Umbilical cord (tissue), 2 donors: ENCODE measurements around the gene IRAG1. TPM values are rescaled to one million over a fixed set of nuclear protein-coding genes. Genes with fewer than 3 reads are reported as not detected.

ENCODE experiments used
- DNase-seq: peaks from one replicate; pipeline ENCODE4 v3.0.0-alpha.2; 2015; ENCODE audit warnings: low spot score
- total RNA-seq: library from RNA; depleted of rRNA; stranded (reverse); fragments of >200 nt; gene quantifications from one replicate; pipeline ENCODE4 v1.2.3, GENCODE V29; 2014; ENCODE audit warnings: low replicate concordance; ENCODE audit not compliant: insufficient read depth

The IRAG1 gene
- total RNA-seq, 1 donor from 2014 or later, result 62.6 TPM

DNA sequence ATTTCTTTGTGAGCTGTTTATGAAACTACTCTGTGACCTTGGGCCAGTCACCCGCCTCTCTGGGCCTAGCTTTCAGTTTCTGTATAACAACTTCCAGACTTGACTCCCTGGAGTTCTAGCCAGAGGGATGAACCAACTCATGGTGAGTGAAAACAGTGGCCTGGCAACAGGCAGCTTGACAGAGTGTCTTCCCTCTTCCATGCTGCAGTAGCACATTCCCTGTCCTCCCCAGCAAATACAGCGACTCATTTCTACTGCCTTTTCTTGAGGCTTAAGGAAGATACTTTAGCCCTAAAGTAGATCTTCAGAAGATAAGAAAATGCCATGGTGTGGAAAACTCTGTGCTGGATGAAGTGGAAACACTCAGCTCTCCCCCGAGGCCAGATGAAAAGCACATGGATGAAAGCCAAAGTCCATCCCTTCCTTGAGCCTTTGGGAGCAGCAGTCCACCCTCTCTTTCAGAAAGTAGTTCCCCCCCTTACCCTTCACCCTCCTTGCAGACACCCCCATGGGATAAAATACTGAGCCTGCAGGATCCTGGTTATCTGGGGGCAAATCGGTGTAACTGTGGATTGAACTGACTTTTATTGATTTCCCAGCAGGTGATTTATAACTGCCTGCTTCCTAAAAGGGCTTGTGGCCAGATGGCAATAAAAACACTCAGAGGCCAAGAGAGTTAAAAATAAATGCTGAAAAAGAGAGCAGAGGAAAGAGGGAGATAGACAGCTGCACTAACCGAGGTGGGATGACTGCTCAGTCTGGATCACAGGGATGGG lies 24.1 kb downstream of the IRAG1 start:
- DNase-seq, result peak; percentile 90

DNA sequence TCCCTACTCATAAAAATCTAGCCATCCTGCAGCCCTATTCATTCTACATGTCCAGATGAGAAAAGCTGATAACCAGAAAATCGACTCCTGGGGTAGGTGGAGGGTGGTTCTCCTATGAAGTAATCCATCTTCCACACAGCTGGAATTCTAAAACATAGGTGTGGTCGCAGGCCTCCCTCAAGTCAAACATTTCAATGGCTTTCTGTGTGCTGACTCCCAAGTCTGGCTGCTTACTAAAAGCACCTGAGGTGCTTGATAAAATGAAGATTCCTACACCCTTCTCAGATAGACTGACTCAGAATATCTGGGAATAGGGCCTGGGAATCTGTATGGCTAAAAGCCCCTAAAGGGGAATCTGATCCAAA lies 26.1 kb downstream of the IRAG1 start:
- DNase-seq, result no peak

DNA sequence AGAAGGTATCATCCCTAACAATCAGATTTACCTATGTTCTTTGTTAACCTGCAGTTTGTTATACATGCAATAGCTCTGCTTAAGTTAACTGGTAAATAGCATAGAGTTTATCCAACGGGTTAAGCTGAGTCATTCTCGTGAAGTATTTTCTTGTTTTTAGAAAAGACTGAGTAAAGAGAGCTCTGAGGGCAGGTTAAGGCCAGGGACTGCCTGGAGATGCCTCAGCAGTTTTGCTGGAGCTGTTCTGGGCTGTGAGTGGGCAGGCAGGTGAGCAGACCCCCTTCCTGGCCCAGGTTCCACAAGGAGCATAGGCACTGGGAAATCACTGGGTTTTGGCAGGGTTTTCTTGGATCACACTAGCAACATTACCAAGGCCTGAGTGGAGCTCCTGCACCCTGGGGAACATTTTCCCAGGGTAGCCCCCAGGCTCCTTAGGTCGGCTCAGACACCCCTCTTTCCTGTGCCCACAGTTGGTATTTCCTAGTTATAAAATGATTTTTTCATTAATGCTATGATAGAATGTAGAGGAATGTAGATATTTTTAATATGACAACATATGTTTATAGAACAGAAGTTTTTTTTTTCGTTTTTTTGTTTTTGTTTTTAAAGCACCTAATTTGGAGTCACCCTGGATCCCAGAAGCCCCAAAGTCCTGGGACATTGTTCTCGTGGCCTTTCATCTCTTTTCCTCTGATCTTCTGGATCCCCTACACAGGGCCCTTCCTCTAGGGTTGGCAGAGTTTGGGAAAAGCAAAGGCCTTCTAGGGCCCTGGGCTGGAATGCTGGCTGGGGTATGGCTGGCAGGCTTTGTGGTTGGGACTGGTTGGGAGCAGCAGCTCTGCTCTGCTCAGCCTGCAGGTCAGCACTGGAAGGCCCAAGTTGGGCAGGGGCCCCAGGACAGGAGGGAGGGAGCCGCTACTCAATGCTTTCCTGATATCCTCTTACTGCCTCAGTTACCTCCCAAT lies 26.7 kb downstream of the IRAG1 start:
- peak; percentile 38 for DNase-seq

DNA sequence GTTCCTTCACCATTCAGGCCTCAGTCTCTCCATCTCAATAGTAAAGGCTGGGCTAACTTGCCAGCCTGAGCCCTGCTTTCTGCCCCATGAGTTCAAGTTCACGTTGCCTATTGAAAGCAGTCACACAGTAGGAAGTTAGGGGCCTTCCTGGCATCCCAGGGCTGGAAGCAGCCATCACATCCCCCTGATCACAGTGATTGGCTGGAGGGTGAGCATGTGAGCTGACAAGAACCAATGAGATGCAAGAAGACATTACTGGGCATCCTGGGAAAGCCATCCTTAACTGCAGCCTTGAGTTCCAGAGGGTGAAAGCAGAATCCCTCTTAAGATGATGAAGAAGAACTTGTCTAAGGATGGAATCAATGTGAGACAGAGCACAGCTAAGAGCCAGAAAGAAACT lies 29.1 kb downstream of the IRAG1 start:
- no peak for DNase-seq

DNA sequence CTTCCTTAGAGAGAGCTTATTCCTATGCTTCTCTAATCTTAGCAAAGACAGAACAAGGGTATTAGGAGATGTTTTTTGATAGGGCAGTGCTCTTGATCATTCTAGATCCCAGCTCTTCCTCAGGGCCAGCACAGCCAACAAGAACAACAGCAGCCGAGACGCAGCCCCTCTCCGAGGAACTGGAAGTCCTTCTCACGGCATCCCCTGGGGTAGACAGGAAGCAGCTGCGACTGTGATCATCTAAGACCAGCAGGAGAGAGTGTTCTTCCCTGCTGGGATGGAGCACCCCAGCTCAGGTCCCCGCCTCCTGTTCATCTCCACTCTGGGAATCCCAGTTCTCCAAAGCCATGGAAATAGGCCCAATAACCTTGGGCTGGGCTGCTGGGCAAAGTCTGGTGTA lies 29.6 kb downstream of the IRAG1 start:
- DNase-seq, result no peak

DNA sequence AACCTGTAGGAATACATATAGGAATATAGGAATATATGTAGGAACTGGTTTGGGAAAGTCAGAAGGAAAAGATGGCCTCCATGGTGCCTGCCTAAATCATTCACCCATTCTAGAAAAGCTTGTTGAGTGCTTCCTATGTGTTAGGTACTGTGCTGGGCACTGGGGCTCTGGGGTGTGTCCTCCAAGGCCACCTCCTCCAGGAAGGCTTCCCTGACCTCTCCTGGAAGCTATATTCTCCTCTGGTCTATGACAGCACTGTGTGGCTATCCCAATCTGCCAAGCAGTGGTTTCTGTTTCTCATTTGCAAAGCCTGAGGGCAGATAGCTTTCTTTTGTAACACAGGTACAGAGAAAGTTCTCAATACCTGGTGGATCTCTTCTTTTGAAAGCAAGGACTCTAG lies 30.2 kb downstream of the IRAG1 start:
- no peak for DNase-seq

DNA sequence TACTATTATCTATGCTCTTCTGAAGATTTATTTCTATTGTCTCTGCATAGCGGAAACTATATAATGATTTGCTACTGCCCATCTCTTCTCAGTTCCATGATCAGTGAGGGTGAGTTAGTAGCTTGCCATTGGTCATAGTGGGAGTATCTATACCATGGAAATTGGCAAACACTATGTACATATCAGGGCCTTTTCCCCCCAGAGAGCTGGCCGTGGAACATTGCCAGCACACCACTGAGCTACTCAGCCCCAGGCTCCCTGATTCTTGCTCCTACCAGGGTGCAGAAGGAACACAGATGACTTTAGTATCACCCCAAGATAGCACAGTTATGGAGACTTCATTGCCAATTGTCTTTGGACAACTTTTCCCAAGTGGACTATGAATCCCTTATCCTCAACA lies 33.2 kb downstream of the IRAG1 start:
- no peak for DNase-seq

DNA sequence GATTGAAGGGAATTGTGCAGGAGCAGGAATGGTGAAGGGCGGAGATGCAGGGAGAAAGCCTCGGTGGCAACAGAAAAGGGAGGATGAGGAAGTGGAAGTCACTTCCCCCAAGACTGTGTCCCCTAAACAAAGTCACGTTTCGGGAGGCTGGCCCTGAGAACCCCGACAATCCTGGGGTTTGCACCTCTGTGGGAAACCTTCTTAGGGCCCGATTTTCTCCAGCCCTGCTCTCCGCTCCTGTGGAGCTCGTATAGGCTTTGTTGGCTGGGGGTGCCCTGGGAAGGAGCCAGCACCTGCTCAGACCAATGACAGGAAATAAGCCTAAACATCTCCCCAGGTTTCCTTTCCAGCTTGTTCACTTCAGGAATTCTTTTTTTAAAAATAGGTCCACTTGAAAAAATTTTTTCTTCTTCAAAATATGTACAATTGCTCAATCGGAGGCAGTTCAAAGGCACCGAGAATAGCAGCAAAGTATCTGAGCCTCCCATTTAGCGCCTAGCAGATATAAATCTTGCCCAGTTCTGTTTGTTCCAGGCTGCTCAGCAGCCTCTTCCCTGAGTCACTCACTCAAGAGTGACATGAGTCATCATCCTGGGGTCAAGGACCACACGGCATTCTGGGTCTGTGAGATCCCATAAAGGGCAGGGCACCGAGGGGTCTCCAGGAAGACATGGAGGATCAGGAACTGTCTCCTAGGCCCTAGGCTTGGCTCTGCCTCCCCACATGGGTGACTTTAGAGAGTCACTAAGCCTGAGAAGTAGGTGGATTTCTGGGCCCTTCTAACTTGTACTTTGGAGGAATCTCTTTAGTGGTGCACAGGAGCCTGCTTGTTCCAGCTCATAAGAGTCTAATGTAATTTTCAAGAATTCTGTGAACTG lies 34.0 kb downstream of the IRAG1 start:
- peak; percentile 89 for DNase-seq

DNA sequence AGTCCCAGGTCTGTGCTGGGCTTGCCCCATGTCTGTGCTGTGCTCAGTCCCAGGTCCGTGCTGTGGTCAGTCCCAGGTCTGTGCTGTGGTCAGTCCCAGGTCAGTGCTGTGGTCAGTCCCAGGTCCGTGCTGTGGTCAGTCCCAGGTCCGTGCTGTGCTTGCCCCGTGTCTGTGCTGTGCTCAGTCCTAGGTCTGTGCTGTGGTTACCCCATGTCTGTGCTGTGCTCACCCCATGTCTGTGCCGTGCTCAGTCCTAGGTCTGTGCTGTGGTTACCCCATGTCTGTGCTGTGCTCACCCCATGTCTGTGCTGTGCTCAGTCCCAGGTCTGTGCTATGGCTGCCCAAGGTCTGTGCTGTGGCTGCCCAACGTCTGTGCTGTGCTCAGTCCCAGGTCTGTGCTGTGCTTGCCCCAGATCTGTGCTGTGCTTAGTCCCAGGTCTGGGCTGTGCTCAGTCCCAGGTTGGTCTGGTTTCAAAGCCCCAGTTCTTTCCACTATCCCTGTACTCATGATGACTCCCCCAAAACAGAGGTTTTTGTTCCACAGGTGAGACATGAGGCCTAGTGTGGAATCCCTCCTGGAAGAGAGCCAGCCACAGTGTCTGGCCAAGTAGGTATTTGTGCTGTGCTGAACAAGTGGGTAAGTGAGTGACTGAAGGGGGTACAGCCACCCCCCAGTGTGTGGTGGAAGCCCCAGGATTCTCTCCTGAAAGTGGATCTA lies 34.8 kb downstream of the IRAG1 start:
- DNase-seq, result no peak

DNA sequence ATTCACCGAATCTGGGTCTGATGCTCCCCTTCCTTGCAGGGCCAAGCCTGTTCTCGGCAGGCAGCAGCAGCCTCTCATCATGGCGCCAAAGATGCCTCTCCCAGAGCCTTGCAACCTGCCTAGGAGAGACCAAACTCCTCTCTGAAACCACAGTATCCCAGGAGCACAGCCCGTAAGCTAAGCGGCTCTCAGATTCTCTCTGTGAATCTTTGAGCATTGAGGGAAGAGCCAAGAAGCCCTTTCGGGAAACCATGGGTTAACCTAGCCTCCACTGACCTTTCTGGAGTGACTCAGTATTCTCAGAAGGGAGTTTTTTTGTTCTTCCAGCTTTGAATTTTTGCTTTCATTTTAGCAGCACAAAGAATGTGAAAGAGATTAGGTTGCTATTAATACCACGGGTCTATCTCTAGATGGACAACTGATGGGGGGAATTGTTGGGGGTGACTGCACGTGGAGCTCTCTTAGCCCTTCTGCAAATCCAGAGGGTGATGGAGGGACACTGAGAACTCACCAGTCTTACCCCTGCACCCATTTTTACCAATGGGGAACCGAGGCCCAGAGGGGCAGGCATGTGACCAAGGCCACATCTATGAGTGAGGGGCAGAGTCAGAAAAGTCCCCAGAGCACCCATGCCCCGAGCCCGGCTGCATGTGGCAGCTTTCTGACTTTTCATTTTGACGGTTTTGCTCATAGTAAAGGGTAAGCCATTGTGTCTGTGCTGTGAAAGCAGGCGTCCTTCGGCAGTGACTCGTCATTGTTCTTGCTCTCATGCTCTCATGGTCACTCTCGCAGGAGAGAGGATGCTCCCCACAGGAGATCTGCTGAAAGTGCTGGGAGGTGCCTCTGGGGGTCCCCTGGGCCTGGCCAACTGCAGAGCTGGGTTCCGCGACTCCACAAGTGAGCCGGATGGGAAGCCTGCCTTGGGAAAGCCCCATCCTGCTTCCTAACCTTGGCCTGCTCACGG lies 36.0 kb downstream of the IRAG1 start:
- peak; percentile 90 for DNase-seq

DNA sequence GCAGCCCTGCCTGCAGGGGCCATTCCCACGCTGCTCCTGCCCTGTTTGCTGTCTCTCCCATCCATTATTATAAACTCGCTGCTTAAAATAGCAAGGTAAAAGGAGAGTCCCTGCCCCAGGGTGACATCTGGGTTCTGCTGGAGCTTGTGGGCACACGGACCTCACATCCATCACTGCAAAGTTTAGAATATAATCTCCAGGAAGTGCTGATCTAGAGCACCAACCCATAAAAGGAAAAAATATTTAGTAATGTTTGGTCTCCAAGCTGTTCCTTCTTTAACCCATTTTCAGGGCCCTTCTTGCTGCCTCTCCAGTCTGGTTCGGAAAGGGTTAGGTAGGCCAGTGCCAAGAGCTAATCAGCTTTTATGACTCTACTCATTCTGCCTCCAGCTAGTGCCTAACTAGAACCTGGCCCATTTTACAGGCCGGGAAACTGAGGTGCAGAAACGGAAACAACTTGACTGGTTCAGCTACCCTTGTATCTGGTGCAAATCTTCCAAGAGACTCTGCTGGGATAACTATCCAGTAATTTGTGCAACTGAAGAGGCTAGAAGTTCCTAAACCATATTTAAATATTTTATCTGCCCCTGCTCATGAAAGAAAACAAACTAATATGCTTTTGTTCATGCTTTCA lies 37.5 kb downstream of the IRAG1 start:
- DNase-seq, result peak; percentile 54

DNA sequence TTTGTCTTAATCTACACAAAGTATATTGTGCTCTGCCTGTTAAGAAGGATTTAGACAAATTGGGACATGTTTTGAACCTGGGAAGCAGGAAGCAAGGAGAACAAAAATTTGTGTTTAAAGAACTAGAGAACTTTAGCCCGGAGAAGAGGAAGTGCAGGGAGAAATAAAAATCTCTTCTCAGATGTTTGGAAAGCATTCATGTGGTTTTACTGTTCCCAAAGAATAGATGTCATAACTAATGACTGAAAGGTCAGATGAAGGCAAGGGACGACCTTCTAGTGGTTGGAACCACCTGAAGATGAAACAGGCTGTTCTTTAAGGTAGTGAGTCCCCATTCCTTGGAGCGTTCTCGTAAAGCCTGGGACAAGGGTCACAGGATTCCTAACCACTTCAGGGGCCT lies 38.3 kb downstream of the IRAG1 start:
- no peak for DNase-seq

DNA sequence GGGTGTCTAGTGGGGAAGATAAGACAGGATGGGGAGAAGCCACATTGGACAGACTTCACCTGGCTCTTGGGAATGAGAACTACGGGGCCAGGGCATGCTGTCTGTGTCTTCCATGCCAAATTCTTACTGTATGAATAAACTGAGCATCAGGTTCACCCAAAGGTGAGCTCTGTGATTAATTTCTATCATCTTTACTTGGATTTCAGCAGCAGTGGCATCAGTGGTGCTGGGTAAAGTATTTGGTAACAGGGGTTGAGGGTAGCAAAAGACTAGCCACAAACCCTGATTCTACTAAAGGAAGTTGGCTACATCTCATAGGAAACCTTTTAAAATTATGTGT lies 38.8 kb downstream of the IRAG1 start:
- no peak for DNase-seq

DNA sequence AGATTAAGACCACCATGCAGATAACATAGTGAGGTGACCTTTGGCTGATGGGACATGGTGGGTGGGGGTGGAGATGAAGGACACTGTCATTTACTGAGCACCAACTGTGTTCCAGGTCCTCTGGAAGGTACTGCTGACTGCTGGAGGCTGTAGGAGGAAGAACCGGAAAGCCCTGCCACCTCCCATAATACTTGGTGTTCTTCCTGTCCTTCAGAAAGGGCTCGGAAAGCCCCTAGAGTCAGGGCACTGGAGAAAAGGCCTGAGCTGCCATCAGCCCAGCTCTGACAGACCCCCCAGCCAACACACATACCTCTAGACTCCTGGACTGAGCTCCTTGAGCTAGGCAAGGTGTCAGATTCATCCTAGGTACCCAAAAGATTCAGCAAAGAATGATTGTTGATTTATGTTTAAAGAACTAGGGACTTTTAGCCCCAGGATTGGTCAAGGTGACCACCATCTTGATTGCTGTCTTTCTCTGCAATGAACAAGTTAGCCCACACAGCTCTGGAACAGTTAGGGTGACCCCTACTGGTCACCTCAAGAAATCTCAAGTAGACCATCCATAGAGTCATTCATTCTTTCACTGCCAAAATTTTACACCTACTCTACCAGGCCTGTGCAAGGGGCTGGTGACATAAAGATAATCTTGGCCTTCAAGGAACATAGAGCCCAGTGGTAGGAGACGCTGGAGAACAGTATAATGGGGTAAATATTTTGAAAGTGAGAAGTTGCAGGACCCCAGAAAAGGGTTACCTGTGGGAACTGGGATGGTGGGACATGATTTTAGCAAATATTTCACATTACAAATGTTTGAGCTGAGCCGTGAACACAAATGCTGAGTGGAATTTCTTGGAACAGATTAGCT lies 39.4 kb downstream of the IRAG1 start:
- DNase-seq, result no peak

DNA sequence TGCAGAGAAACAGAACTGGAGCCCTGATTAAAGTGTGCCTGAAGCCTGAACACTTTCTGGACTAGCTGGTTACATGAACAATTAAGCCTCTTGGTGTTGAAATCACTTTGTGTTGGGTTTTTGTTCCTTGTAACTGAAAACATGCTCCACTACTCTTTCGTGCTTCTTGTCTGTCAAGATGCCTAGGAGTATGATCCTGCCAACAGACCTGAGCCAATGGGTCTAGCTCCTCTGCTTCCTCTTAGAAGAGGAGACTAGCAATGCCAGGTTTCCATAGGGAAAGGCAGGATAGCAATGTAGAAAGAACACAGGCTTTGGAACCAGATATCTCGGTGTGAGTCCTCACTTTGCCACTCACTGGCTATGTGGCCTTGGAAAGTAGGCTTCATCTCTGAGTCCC lies 40.3 kb downstream of the IRAG1 start:
- no peak for DNase-seq

DNA sequence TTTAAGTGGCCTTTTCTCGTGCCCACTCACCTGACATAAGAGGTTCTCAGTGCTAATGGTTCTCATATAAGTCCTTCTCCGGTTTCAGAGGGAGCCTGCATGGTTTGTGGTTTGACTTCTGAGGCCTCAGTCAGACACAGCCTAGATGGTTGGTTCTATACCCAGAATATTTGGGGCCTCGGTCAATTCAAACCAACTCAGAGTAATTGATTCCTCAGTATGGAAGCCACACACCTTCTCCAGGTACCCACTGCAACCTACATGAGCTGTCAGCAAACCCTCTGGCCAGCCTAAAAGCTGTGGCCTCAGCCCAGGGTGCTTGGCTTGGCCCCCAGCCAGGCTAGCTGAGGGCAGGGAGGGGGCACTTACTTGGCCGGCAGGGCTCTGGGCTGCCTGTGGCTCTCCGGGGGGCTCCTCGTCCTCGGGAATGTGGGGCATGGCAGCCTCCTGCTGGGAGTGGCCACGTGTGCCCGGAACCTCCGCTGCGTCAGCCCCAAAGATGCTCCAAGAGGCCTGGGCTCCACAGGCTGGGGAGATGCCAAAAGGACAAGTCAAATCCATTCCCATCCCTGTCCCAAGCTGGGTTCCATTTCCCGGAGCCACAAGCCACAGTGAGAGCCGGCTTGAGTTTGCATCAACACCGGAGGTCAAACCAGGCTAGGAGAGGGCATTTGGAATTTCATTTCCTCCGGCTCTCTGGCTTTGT lies 41.7 kb downstream of the IRAG1 start:
- no peak for DNase-seq

DNA sequence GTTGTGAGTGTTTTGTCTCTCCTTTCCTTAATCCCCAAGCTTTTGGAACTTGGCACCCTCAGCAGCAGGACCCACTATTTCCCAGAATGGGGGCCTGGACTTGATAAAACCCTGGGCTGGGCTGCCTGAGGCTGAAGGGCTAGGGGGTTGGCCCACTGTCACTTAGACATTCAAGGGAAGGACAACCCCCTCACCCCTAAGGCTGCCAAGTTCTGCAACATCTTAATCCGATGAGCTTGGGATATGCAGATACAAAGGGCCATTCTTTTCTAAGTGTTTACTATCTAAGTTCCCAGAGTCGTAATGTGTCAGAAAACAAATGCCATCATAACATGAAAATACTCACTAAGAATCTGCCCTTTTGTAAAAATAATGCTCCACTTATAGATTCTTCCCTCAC lies 42.9 kb downstream of the IRAG1 start:
- peak; percentile 41 for DNase-seq

DNA sequence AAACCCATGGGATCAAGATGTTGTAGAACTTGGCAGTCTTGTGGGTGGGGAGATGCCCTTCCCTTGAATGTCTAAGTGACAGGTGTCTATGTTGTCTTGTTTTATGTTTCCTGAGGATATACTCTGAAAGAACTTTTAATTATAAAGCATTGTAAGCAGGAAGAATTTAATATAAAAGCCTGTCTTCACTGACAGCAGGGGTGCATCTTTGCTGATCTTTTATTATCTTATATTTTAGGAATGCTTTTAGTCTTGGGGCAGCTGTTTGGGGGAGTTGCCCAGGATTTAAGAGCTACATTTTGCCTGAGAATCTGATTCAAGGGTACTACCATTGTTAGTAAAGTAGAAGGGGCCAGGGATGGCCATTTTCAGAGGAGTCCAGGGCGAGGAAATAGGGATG lies 43.4 kb downstream of the IRAG1 start:
- DNase-seq, result no peak
